Neutrophil (primary cell): ENCODE measurements around the gene IPPK.

ENCODE experiments used
- H3K27ac ChIP-seq: fragments of 200-600 bp; sonication (generic); 2 replicates; pipeline ENCODE4 v1.5.1; 2016; ENCODE audit warnings: mild to moderate bottlenecking, moderate library complexity
- H3K27me3 ChIP-seq: fragments of 200-600 bp; sonication (generic); 2 replicates; pipeline ENCODE4 v1.6.0; 2016; ENCODE audit warnings: mild to moderate bottlenecking
- H3K36me3 ChIP-seq: fragments of 200-600 bp; sonication (generic); 2 replicates; pipeline ENCODE4 v1.5.1; 2017
- H3K4me1 ChIP-seq, 2 experiments: fragments of 200-600 bp in 1 of 2; sonication (generic) in 1 of 2; 1 replicate in 1 of 2; 2 replicates in 1 of 2; pipeline versions ENCODE4 v1.5.1 to v1.6.1; 2013 to 2016; ENCODE audit warnings: low read depth in 1 of 2, low read length in 1 of 2, mild to moderate bottlenecking in 1 of 2, moderate library complexity in 1 of 2; ENCODE audit not compliant: control insufficient read depth in 1 of 2, insufficient read depth in 1 of 2
- H3K4me3 ChIP-seq, 2 experiments: fragments of 200-600 bp in 1 of 2; sonication (generic) in 1 of 2; 1 replicate in 1 of 2; 2 replicates in 1 of 2; pipeline ENCODE4 v1.5.1; 2013 to 2016; ENCODE audit warnings: low read depth in 1 of 2, low read length in 1 of 2, mild to moderate bottlenecking in 1 of 2, moderate library complexity in 1 of 2
- H3K9me3 ChIP-seq: fragments of 200-600 bp; sonication (generic); 2 replicates; pipeline ENCODE4 v1.5.1; 2016
- TF ChIP-seq, protein P1 (sequence below): fragments of 200-600 bp; sonication (generic); IDR thresholded peaks from 2 replicates; pipeline ENCODE4 v1.5.1; 2016; ENCODE audit warnings: antibody characterized with exemption

Gene IPPK

DNA sequence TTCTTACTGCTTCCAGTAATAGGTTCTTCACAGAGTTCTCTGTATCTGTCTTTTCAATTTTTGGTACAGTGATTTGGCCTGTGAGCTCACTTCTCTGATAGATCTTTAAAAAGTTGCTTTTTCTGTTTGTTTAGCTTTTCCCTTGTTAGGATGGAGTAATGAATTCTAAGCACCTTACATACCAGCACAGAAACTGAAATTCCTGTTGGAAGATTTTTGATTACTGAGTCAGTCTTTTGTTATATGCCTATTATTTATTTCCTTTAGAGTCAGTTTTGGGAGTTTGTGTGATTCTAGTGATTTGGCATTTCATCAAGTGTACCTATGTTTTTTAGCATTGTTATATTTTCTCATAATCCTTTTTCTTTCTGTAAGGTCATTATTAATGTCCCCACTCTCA lies 37.6 kb upstream of the IPPK start:
- Histone ChIP-seq H3K9me3 (no peaks in the 10 kb centered on the region), H3K4me3 (no peak overlapping the region), H3K27ac (no peak overlapping the region), H3K4me1 (peaks cover 13 to 15% of the 10 kb centered on the region in 2 experiments), H3K27me3 (no peaks in the 10 kb centered on the region), H3K36me3 (peaks cover 29% of the 10 kb centered on the region)
- TF ChIP-seq, protein P1, sequence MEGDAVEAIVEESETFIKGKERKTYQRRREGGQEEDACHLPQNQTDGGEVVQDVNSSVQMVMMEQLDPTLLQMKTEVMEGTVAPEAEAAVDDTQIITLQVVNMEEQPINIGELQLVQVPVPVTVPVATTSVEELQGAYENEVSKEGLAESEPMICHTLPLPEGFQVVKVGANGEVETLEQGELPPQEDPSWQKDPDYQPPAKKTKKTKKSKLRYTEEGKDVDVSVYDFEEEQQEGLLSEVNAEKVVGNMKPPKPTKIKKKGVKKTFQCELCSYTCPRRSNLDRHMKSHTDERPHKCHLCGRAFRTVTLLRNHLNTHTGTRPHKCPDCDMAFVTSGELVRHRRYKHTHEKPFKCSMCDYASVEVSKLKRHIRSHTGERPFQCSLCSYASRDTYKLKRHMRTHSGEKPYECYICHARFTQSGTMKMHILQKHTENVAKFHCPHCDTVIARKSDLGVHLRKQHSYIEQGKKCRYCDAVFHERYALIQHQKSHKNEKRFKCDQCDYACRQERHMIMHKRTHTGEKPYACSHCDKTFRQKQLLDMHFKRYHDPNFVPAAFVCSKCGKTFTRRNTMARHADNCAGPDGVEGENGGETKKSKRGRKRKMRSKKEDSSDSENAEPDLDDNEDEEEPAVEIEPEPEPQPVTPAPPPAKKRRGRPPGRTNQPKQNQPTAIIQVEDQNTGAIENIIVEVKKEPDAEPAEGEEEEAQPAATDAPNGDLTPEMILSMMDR: no peak

DNA sequence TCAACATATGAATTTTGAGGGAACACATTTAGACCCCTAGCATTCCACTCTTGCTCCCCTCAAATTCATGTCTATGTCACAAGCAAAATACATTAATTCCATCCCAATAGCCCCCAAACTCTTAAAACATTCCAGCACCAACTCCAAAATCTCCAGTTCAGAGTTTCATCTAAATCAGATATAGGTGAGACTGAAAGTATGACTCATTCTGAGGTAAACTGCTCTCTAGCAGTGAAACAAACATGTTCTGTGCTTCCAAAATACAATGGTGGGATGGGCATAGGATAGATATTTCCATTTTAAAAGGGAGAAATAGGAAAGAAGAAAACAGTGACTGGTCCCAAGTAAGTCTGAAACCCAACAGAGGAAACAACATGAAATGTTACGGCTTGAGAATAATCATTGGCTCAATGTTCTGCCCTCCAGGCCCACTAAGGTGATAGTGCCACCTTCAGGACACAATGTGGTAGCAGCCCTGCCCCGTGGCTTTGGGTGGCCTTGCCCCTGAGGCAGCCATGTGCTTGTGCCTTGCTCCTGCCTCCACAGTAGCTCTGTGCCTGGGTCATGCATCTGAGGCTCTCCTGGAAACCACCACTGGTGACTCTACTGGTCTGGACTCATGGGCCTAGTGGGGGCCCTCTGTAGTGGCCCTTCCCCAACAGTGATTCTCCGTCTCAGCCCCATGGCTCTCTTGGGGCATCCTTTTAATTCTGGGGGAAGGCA lies 36.4 kb upstream of the IPPK start:
- H3K9me3 ChIP-seq: no peaks in the 10 kb centered on the region
- no peak overlapping the region for H3K4me3 ChIP-seq
- peaks cover 26% of the 10 kb centered on the region for H3K36me3 ChIP-seq
- H3K27ac ChIP-seq: no peak overlapping the region
- H3K4me1 ChIP-seq: peaks cover 2 to 4% of the 10 kb centered on the region in 2 experiments
- H3K27me3 ChIP-seq: no peaks in the 10 kb centered on the region
- TF ChIP-seq, protein P1: no peak

DNA sequence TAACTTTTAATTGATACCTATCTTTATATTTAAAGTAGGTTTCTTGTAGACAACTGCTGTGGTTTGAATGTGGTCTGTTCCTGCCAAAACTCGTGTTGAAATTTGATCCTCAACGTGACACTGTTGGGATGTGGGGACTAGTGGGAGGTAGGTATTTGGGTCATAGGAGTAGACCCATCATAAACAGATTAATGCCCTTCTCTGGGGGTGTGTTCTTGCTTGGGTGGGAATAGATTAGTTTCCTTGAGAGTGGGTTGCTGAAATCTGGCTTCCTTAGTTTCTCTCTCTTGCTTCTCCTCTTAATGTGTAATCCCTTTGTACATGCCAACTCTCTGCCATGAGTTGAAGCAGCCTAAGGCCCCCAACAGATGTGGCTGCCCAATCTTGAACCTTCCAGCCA lies 34.6 kb upstream of the IPPK start:
- H3K27ac ChIP-seq: no peak overlapping the region
- H3K27me3 ChIP-seq: no peaks in the 10 kb centered on the region
- no peak overlapping the region for H3K4me3 ChIP-seq
- H3K9me3 ChIP-seq: no peaks in the 10 kb centered on the region
- H3K4me1 ChIP-seq: no peaks in the 10 kb centered on the region
- TF ChIP-seq, protein P1: no peak
- peaks cover 8% of the 10 kb centered on the region for H3K36me3 ChIP-seq

DNA sequence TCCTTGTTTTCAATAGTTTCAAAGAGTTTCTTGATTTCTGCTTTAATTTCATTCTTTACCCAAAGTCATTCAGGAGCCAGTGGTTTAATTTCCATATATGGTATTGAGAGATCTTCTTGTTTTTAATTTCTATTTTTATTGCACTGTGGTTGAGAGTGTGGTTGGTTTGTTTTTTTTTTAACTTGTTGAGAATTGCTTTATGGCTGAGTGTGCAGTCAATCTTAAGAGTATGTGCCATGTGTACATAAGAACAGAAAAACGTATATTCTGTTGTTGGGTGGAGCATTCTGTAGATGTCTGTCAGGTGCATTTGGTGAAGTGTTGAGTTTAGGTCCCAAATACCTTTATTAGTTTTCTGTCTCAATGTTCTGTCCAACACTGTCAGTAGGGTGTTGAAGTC lies 26.7 kb upstream of the IPPK start:
- Histone ChIP-seq H3K36me3 (no peaks in the 10 kb centered on the region), H3K4me1 (no peaks in the 10 kb centered on the region), H3K9me3 (no peaks in the 10 kb centered on the region), H3K27ac (no peak overlapping the region), H3K27me3 (peaks cover 9% of the 10 kb centered on the region), H3K4me3 (no peak overlapping the region)
- TF ChIP-seq, protein P1: no peak

DNA sequence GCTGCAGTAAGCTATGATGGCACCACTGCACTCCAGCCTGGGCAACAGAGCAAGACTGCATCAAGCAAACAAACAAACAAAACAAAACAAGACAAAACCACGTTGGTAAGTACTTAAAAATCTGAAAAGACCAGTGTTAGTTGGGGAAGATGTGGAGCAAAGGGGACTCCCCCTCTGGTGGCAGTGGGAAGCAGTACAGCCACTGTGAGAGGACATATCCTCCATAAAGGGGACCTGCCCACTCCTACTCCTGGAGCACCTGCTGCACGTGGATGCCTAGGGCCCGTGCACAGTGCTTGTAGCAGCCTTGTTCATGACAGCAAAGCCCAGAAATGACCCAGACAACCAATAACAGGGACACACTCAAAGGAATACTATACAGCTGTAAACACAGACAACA lies 17.0 kb upstream of the IPPK start:
- TF ChIP-seq, protein P1: no peak
- H3K4me3 ChIP-seq: no peak overlapping the region

More for the DNA sequence above, 17.0 kb upstream of the IPPK start:
- no peaks in the 10 kb centered on the region for H3K9me3 ChIP-seq
- H3K4me1 ChIP-seq: no peaks in the 10 kb centered on the region
- no peak overlapping the region for H3K27ac ChIP-seq
- no peaks in the 10 kb centered on the region for H3K27me3 ChIP-seq
- H3K36me3 ChIP-seq: no peaks in the 10 kb centered on the region
